Mucosa of descending colon (tissue), 3 donors: Measurements from ENCODE around the gene RBM20. TPM values are rescaled to one million over a fixed set of nuclear protein-coding genes. Genes with fewer than 3 reads are reported as not detected.

ENCODE experiments used
- ATAC-seq: fragments of 200-7000 bp; cut with Tn5 transposase; one replicate; pipeline ENCODE4 v1.9.1; 2020; ENCODE audit warnings: mild to moderate bottlenecking, moderate library complexity
- DNase-seq, 3 donors: peaks; one replicate each; pipeline ENCODE4 v3.0.0-alpha.2; 2020
- H3K36me3 ChIP-seq: fragments of 200-600 bp; one replicate; pipeline ENCODE4 v1.8.0; 2021; ENCODE audit warnings: low read depth, mild to moderate bottlenecking
- H3K4me1 ChIP-seq: fragments of 200-600 bp; one replicate; pipeline ENCODE4 v1.8.0; 2021; ENCODE audit warnings: low read depth, mild to moderate bottlenecking
- H3K4me3 ChIP-seq: fragments of 200-600 bp; one replicate; pipeline ENCODE4 v1.8.0; 2021; ENCODE audit warnings: mild to moderate bottlenecking
- H3K9me3 ChIP-seq: fragments of 200-600 bp; one replicate; pipeline ENCODE4 v1.8.0; 2021; ENCODE audit warnings: mild to moderate bottlenecking
- CTCF ChIP-seq: fragments of 200-600 bp; IDR thresholded peaks from one replicate; pipeline ENCODE4 v1.8.0; 2022; ENCODE audit warnings: antibody characterized with exemption, mild to moderate bottlenecking
- intact Hi-C, 2 donors: fragments of 100-400 bp; cut with DNase I in 1 of 2; cut with micrococcal nuclease in 1 of 2; formaldehyde crosslinking; loops; one replicate each; pipeline versions ENCODE4 v1.11.0 to v1.11.1; 2022; cut with DNase I, micrococcal nuclease
- total RNA-seq, 3 donors: library from RNA; stranded (reverse); fragmentation: NEBNext Ultra II Directional in 2 of 3; extraction: Animal tissue kit (Norgen Biotek cat#: 25700) in 2 of 3; gene quantifications; one replicate each; pipeline versions ENCODE4 v1.2.1 to v1.2.4, GENCODE V29; 2021 to 2023
- donor health status: DM: no; HTN: no; CAD: no; lungs with moderate emphysema.
- donor health status: DM: no; HTN: no; CAD: no.
- donor health status: DM: no; HTN: yes; CAD: no.

The RBM20 gene
- total RNA-seq, 3 donors from 2014 or later, result 0.46 to 9.7 (median 2.0) TPM

- Histone ChIP-seq H3K4me1 (no peaks in the 10 kb centered on the region), H3K36me3 (no peaks in the 10 kb centered on the region), H3K9me3 (no peaks in the 10 kb centered on the region), H3K4me3 (no peak overlapping the region)
- ATAC-seq (no peak), DNase-seq (no peak)
- intact Hi-C loops, result no loop called here
- TF ChIP-seq CTCF, result no peak
These were observed 65.3 kb downstream of the RBM20 start for GRCh38 chr10:110709444-110709828.

GRCh38 chr10:110709964-110710587, 65.9 kb downstream of the RBM20 start:
- intact Hi-C loops, result no loop called here
- no peaks in the 10 kb centered on the region for H3K4me1 ChIP-seq
- no peak for ATAC-seq

GRCh38 chr10:110710621-110711020, 66.5 kb downstream of the RBM20 start:
- no peak for ATAC-seq
- no peaks in the 10 kb centered on the region for H3K9me3 ChIP-seq
- intact Hi-C loops, result no loop called here
- no peak for DNase-seq
- no peaks in the 10 kb centered on the region for H3K4me1 ChIP-seq
- H3K36me3 ChIP-seq, result no peaks in the 10 kb centered on the region
- no peak overlapping the region for H3K4me3 ChIP-seq
- no peak for TF ChIP-seq CTCF

More at GRCh38 chr10:110709964-110710587, 65.9 kb downstream of the RBM20 start:
- DNase-seq, result no peak
- H3K36me3 ChIP-seq, result no peaks in the 10 kb centered on the region
- no peak overlapping the region for H3K4me3 ChIP-seq
- no peak for TF ChIP-seq CTCF
- H3K9me3 ChIP-seq, result no peaks in the 10 kb centered on the region

GRCh38 chr10:110711382-110711781, 67.2 kb downstream of the RBM20 start:
- H3K9me3 ChIP-seq, result no peaks in the 10 kb centered on the region
- TF ChIP-seq CTCF, result no peak
- H3K4me3 ChIP-seq, result no peak overlapping the region
- no peaks in the 10 kb centered on the region for H3K36me3 ChIP-seq
- ATAC-seq (no peak), DNase-seq (no peak)
- intact Hi-C loops, result no loop called here
- H3K4me1 ChIP-seq, result no peaks in the 10 kb centered on the region

GRCh38 chr10:110714356-110714755, 70.2 kb downstream of the RBM20 start:
- no peak for TF ChIP-seq CTCF
- no peak for ATAC-seq

More at GRCh38 chr10:110714356-110714755, 70.2 kb downstream of the RBM20 start:
- intact Hi-C loops, result no loop called here
- no peaks in the 10 kb centered on the region for H3K36me3 ChIP-seq
- H3K4me3 ChIP-seq, result no peak overlapping the region
- H3K4me1 ChIP-seq, result no peaks in the 10 kb centered on the region
- DNase-seq, result no peak
- H3K9me3 ChIP-seq, result no peaks in the 10 kb centered on the region
